Stimulated activated CD4-positive, alpha-beta T cell treated with anti-CD3 and anti-CD28 coated beads, Interleukin-12 subunit alpha, Interleukin-12 subunit beta, amount 100 ng/mL, for 4 hours (primary cell): Measurements from ENCODE around the gene DNAJB14.
A peak's percentile ranks its signal among the peaks of the same experiment; 100 is the strongest.
"Not testable (repeated sequence)": the region's sequence is repeated elsewhere in the genome, so short reads cannot be mapped to it uniquely, and the experiment has no call there.

Experiments used
- DNase-seq: peaks from one replicate; pipeline ENCODE4 v3.0.0-alpha.2; 2020

DNAJB14 gene

GRCh38 chr4:99946356-99947189, at the start of gene DNAJB14:
Gene DNAJB14 (minus strand): TSS chr4:99946618. CDS start chr4:99946571, 47 bp downstream.
- peak; percentile 78 for DNase-seq

- DNase-seq = no peak
These were observed 45.3 kb upstream of the DNAJB14 start for GRCh38 chr4:99991741-99992140.

GRCh38 chr4:99987681-99988080, 41.3 kb upstream of the DNAJB14 start:
- no peak for DNase-seq

GRCh38 chr4:99986792-99987191, 40.4 kb upstream of the DNAJB14 start:
- no peak for DNase-seq

- no peak for DNase-seq
These were observed 37.0 kb upstream of the DNAJB14 start for GRCh38 chr4:99983289-99983943.

- no peak for DNase-seq
These were observed 33.5 kb upstream of the DNAJB14 start for GRCh38 chr4:99979872-99980271.

GRCh38 chr4:99971453-99972111, 25.2 kb upstream of the DNAJB14 start:
- DNase-seq = no peak

GRCh38 chr4:99968330-99968729, 21.9 kb upstream of the DNAJB14 start:
- DNase-seq = no peak

- no peak for DNase-seq
These were observed 20.3 kb upstream of the DNAJB14 start for GRCh38 chr4:99966692-99967091.

- DNase-seq = no peak
These were observed 19.4 kb upstream of the DNAJB14 start for GRCh38 chr4:99965674-99966350.

GRCh38 chr4:99965173-99965572, 18.8 kb upstream of the DNAJB14 start:
- DNase-seq = no peak

- no peak for DNase-seq
These were observed 15.3 kb upstream of the DNAJB14 start for GRCh38 chr4:99961711-99962110.

GRCh38 chr4:99960648-99961047, 14.2 kb upstream of the DNAJB14 start:
- no peak for DNase-seq

GRCh38 chr4:99958207-99958606, 11.8 kb upstream of the DNAJB14 start:
- not testable (repeated sequence) for DNase-seq

GRCh38 chr4:99950913-99951254, 4.5 kb upstream of the DNAJB14 start:
- DNase-seq = no peak

GRCh38 chr4:99949999-99950912, 3.8 kb upstream of the DNAJB14 start, which contains the start of gene H2AZ1:
Gene H2AZ1 (minus strand): TSS chr4:99950275. CDS start chr4:99950170, 105 bp downstream.
- DNase-seq = peak; percentile 96

- peak; percentile 82 for DNase-seq
These were observed 2.9 kb upstream of the DNAJB14 start for GRCh38 chr4:99949034-99949998.

- DNase-seq = no peak
These were observed 1.2 kb upstream of the DNAJB14 start for GRCh38 chr4:99947608-99948007.

GRCh38 chr4:99947190-99947578, 766 bp upstream of the DNAJB14 start:
- no peak for DNase-seq

GRCh38 chr4:99945718-99946355, 581 bp downstream of the DNAJB14 start:
- no peak for DNase-seq
